GM21447 (cell line): Measurements from ENCODE around the gene CILP.

Experiments used
- ATAC-seq: cut with Tn5 transposase; IDR thresholded peaks from one replicate; pipeline ENCODE4 v1.9.1; 2021; ENCODE audit not compliant: unreplicated experiment

The CILP gene

DNA sequence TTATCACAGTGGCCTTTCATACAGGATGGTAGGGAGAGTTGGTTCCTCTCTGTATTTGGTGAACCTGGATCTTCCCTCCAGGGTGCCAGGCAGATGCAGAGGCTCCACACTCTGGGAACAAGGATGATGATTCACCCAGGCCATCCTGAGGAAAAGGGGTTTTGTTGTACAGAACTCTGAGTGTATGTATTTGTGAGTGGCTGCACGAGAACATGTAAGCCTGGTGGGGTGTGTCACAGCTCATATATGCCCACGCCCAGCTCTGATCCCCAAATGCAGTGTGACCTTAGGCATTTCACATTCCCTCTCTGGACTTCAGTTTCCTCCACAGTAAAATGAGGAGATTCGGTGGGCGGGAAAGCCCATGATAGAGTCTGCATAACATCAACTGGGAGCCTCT lies 11.6 kb upstream of the CILP start:
- ATAC-seq = no peak

DNA sequence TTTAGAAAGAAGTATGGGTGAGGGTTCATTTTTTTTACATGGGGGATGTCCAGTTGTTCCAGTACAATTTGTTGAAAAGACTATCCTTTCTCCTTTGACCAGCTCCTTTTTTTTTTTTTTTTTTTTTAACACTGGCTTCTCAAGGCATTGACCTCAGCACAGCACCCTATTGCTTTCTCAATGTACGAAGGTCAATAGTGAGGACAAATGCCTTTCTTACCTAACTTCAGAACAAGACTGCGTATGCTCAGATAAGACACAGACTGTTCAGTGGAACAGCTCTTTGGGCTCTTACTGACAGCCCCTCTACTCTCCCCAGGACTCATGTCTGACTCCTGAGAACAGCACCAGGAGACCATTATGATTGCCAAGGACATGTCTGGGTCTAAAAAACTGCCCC lies 10.4 kb upstream of the CILP start:
- ATAC-seq = no peak

DNA sequence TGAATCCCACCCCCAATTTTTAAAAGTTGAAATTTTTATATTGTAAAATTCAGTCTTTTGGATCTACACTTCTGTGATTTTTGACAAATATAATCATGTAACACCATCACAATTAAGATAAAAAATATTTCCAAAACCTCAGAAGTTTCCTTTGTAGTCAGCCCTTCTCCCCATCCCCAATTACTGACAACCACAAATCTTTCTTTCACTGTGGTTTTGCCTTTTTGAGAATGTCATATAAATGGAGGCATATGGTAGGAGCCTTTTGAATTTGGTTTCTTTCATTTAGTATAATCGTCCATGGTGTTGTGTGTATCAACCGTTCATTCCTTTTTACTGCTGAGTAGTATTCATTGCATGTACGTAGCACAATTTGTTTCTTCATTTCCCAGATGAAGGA lies 7.9 kb upstream of the CILP start:
- no peak for ATAC-seq

DNA sequence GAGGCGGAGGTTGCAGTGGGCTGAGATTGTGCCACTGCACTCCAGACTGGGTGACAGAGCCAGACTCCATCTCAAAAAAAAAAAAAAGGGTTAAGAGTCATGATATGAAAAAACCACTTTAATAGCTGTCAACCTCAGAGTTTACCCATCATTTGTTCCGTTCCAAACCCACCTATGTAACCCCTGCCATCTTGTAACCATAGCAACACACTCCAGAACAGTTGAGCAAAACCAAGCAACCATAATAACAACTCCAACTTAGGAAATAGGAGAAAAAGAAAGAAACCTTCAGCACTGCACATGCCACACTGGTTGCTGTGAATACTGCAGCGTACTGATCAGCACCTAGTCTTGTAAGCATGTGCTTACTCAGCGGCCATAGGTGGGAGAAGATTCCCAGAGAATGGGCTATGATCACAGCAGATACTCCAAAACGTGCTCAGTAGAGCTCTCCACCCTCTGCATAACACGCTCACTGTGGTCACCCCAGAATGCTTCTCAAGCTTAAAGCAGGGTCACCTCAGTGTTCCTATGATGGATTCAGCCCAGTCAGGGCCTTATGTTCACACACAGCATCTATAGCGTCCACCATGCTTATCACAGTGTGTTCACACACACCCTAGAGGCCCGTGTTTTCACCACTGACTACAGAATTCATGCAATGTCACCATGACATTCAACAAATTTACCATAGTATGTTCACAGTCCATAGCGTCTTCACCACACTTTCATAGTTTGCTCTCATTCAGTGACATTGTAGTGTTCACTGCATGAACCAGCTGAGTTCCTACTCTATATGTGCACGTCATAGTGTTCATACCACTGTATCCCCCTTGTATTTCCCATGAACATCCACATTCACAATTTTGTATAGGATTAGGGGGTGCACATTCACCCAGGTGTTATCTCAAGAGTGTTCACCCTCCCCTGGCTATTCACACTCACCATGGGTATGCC lies 6.5 kb upstream of the CILP start:
- ATAC-seq = no peak

DNA sequence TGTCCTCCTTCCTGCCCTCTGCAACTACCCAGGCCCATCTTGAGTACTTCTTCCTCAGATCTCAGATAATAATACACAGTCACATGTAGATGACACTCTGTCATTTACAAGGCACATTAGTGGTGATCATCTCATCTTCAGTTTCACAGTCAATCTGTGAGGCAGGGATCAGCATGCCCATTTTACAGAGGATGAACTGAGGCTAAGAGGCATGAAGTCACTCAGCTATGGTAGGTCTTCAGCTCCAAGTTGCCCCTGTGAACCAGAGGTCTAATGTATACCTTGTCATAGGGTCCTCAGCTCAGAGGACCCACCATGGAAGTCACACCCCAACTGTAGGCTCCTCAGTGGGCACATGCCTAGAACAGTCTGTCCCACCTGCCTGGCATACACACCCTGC lies 4.2 kb upstream of the CILP start:
- no peak for ATAC-seq

DNA sequence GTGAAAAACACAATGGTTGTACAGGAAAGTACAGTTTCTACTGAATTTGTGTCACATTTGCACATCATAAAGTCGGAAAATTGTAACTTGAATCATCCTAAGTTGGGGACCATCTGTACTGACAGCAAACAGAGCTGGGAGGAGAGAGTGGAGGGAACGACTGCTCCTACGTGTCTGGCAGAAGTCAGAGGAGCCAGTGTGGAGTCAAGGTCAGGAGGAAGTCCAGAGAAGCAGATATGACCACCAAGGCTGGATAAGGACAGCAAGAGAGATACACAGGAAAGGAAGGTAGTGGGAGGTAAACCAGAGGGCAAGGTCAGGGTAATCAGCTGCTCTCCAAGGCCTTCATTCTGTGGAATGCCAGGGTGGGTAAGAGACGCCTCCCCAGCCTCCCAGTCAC lies 2.7 kb upstream of the CILP start:
- ATAC-seq = no peak

DNA sequence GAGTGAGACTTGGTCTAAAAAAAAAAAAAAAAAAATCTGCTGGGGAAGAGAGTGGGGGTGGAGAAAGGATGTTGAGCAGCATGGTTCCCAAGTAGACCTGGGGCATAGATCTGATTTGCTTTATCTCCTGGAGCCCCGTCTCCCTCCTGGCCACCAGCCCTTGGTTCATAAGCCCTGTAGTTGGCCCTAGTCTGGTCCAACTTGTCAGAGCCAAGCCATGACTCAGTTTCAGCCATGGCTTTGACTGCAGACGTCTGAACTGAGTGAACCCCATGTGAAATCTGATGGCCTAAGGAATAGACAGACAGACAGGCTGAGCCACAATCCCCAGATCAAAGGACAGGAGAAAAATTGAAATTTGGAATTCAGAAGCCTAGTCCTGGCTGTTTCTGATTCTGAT lies 2.0 kb upstream of the CILP start:
- ATAC-seq = no peak

DNA sequence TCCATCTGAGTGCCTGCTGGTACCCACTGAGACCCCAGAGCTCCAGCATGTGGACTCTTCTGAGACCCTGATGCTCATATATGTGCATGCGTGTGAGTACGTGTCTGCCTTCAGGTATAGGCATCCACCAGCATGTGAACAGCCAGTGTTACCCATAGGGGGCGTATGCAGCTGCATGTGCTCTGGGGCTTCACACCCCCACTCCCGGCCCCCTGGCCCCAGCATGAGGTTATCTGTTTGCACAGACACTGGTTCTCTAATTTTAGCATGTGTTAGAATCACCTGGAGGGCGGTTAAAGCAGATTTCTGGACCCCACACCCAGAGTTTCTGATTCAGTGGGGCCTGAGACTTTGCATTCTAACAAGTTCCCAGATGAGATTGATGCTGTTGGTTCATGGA lies 824 bp upstream of the CILP start:
- no peak for ATAC-seq

DNA sequence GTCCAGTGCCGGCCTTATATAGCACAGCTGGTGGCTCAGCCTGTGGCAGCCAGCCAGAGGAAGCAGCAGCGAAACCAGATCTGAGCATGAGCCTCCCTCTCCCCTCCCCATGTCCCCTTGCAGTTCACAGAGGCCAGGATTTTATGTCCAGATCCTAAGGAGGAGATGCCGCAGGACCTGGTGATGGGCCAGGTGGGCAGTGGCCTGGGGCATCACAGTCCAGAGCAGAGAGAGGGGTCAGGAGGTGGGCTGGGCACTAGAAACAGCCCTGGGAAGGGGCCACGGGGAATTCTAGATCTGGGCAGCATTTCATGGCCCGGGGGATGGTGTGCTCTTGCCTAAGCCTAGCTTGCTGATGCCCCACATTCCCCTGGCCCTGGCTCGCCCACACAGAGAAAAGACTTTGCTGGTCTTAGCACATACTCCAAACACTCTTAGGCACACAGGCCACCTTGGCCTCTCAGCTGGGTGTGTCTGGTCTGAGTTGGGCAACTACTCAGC lies 259 bp upstream of the CILP start:
- no peak for ATAC-seq

DNA sequence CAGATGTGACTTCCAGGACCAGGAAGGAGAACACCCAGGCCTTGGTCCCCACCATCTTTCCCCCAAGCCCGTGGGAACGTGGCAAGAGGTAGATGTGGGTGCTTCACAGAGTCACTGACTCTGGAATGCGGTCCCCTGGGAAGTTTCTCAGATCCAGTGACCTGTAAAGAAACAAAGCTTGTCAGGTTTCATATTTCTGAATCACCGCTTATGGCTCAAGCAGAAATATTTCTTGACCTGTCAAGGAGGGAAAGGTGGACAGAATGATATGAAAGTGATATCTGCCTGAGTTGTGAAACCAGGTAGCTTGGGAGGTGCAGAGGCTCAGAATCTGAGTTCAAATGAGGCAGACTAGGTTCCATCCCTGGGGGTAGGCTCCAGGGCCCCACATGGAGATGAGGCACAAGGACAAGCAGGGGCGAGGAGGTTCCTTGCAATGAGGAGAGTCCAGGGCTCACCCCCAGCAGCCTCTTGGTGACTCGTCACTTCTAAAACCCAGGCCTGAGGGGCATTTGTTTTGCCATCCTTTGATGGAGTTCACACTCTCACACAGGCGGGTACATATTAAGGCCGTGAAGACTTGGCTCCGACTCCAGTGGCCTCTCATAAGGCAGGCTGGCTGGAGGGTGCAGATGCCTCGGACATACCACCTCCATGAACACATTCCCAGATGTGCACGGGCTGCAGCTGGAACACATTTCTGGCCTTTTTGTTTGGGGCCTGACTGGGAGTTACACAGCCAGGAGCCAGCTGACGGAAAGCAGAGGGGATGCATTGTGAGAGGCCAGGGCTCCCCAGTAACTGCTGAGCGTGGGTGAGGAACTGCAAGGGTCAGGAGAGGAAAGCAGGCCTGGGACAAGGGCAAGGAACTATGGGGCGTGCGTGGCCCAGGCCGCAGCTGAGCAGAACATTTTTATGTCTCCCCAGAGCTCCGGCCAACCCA lies 1.3 kb downstream of the CILP start:
- no peak for ATAC-seq

DNA sequence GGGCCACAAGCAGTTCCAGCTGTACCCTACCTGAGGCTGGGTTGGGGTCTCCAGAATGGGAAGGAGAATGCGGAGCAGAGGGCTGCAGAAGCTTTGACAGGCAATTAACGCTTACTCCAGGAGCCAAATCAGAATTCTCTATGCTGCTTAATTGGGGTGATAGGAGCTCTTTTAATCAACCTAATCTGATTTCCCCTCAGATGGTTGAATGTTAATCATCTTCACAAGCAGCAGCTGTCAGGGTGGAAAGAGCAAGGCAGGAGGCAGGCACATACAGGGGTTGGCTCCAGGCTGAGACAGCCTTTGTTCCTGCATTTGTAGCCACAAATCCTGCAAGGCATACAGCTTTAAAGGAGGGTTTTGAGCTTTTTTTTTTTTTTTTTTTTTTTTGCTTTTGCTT lies 2.6 kb downstream of the CILP start:
- ATAC-seq = no peak

DNA sequence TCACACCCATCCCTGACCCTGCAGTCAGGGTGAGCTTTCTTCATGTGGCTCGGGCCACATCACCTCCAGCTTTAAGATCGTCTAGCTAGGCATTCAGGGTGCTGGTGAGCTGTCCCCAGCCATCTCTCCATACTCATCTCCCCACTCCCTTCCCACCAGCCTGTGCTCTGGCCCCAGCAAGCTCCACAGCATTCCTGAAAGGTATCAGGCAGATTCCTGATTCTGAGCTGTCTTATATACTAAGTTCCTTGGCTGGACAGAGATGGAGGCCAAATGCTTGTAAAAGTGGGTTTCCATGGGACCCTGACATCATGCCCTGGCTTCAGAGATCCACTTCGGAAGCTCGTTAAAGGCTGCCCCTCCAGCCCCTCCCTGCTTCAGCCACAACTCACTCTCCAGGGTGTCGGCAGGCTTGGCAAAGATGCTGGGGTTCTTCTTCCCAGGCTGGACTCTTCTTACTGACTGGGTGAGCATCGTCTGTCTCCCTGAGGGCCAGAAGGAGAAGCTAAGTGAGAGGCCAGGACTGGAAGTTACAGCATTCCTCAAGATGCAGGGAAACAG lies 3.9 kb downstream of the CILP start:
- ATAC-seq = no peak

DNA sequence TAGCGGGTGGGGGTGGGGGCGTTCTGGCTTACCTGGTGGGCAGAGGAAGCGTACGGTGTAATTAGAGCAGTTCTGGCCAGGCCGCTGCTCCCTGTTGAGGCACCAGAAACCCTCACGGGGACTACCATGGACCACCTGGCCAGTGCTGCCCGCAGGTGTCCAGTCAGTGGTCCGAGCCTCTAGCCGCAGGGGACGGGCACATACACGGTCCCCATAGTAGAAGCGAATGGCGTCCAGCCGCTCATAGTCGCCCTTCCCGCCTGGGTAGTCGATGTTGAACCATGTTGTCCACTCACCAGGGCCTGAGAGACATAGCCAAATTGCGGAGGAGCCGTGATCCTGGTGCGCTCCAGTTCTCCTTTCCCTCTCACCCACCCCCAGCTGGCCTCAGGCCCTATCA lies 4.5 kb downstream of the CILP start:
- ATAC-seq = no peak

DNA sequence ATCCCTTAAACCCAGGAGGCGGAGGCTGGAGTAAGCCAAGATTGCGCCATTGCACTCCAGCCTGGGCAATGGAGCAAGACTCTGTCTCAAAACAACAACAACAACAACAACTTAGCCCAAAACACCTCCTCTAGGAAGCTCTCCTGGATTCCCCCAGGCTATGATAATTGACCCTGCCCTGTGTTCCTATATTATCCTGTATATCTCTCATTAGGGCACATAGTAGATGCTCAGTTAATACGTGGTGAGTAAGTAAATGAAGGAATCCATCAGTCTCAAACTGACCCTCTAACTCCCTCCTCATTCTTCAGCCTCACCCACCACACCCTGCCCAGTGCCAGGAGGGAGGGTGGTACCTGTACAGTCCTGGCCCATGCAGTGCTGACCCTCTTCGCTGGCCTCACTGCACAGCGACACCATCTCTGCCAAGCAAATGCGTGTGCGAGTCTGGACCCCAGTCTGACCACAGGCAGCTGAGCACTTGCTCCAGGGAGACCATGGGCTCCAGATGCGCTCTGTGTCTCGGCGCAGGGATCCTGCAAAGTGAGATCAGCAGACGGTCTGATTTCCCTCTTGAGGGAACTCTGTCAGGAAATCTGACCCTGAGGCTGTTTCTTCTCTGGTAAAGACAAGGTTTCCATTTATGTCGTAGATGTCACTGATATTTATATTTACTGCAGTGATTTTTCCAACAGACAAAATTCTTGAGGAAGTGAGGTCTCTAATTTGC lies 6.2 kb downstream of the CILP start:
- no peak for ATAC-seq

DNA sequence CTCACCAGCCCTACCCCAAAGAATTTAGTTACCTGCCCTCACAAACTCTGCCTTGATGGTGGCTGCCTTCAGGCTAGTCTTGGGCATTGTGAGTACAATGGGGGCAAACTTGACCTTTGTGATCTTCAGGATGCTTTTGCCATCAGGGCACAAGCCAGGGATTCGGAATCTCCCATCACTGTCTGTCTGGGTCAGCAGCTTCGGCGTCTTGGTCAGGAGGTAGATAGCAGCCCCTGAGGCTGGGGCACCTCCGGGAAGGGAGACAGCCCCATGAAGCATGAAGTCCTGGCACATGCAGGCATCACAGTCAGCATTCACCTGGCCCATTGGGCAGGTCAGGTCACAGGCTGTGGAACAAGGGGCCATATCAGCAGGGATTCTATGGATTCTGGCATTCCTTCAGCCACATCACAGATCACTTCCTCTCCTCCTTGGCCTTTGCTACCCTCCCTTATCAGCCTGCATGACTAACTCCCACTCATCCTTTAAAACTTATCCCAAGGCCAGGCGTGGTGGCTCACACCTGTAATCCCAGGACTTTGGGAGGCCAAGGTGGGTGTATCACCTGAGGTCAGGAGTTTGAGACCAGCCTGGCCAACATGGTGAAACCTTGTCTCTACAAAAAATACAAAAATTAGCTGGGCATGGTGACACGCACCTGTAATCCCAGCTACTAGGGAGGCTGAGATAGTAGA lies 6.9 kb downstream of the CILP start:
- ATAC-seq = no peak

DNA sequence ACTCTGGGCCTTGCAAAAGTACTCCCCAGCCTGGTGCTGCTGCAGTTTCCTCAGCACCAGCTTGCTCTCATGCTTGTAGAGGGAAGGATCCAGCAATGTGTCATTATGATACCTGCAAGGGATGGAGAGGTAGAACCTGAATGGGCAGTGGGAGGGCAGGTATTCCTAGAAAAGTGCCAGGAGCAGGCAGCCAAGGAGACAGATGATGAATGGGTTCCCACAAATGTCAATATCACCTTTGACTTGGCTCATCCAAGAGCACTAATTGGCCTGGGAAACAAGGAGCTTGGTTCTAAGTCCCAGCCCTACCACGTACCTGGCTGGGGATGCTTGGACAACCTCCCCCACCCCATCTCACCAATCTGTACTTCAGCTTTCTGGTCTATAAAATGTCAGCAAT lies 9.4 kb downstream of the CILP start:
- ATAC-seq = no peak

DNA sequence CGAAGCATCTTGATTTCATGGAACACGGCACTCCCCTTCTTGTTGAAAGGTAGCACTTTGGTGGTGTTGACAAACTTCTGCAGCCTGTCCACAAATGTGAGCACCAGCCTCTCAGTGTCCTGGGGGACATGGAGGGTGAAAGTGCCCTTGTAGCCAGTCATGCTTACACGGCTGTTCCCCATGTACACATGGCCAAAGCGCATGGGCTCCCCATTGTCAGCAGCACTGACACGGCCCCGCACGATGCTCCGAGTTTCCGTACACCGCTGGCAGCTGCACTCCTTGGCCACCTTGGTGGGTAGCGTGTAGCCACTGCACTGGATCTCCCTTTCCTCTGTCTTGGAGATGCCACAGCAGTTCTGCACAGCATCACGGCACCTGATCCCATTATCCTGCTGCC lies 12.7 kb downstream of the CILP start:
- no peak for ATAC-seq

DNA sequence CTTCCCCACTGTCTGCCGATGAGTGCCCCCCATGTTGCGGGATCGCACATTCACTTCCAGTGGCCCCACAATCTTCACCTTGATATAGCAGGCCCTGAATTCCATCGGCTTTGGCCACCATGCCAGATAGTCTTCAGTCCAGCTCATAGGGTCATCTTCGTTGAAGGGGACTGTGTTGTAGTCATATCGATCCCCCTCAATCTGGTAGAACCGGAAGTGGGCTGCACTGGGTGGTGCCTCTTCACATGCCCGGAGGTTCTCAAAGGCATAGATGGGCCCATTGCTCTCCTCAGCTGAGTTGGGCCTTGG lies 14.0 kb downstream of the CILP start:
- ATAC-seq = no peak

DNA sequence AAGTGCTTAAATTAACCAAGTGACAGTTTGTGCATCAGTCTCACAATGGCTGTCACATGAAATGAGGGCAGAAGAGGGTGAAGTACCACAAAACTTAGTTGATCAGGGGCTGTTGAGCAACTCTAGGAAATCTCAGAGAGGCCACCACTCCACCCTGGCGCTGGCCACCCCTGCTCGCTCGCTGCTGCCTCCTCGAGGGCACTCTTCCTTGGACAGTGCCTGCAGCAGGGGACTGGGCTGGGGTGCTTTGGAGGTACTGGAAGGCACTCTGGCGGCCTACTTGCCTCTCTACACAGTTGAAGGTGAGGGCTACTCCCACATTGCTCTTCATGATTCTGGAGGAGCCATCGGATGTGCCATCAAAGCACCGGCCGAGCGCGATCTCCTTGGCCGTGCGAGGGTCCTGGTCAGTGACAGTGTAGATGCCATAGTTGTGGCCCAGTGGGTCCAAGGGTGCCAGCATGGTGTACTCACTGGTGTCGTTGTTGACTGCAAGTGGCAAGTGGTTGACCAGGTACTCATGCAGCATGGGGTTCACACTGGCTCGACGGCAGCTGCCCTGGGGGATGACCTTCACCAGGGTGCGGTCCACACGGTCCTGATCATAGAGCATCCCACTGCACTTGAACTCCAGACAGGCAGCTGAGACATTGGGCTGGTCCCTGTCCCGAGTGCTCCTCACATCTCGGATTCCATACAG lies 14.5 kb downstream of the CILP start:
- ATAC-seq = no peak

DNA sequence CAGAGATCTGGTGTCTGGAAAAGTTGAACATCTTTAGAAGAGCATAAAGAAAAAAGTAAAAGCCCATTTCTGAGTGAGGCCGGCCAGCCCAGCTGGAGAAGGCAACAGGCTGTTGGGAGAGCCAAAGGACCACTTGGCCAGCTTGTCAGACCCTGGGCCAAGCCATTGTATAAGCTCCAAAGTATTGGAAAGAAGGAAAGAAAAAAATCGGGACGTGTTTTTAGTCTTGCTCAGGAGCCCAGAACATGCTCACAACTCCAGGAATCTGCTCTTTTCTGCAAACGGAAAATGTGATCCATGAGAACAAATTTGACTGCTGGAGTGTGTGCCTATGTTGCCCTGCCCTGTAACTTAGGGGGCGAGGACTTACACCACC lies 15.7 kb downstream of the CILP start:
- no peak for ATAC-seq
